A549 (cell line): ENCODE measurements around the gene SMARCA5.

ENCODE experiments used
- CHD2 ChIP-seq: fragments of 150-350 bp; IDR thresholded peaks from 2 replicates; pipeline ENCODE4 v1.6.1; 2014; ENCODE audit warnings: low read length; ENCODE audit not compliant: partially characterized antibody
- EHMT2 ChIP-seq: fragments of 200-600 bp; sonication (generic); IDR thresholded peaks from 2 replicates; pipeline ENCODE4 v1.6.1; 2016; ENCODE audit warnings: antibody characterized with exemption, low read depth, mild to moderate bottlenecking, moderate library complexity
- JUN ChIP-seq, 2 experiments: fragments of >200 bp; sonication (Bioruptor Twin); formaldehyde crosslinking; IDR thresholded peaks; 2 replicates in 1 of 2; 3 replicates in 1 of 2; pipeline ENCODE4 v1.6.1; 2016 to 2017
- KDM1A ChIP-seq: fragments of 200-600 bp; sonication (generic); IDR thresholded peaks from 2 replicates; pipeline ENCODE4 v1.6.1; 2016; ENCODE audit warnings: low read depth, mild to moderate bottlenecking
- MAZ ChIP-seq: fragments of 150-350 bp; IDR thresholded peaks from 2 replicates; pipeline ENCODE4 v1.6.1; 2014; ENCODE audit warnings: antibody characterized with exemption, low read depth, low read length, borderline replicate concordance
- PHF8 ChIP-seq: fragments of 200-600 bp; sonication (generic); IDR thresholded peaks from 2 replicates; pipeline ENCODE4 v1.6.1; 2016; ENCODE audit warnings: low read depth, mild to moderate bottlenecking, antibody characterized with exemption, moderate library complexity, borderline replicate concordance
- POLR2A ChIP-seq: IDR thresholded peaks from 2 replicates; pipeline ENCODE4 v1.6.1; 2012; ENCODE audit warnings: mild to moderate bottlenecking, low read length
- REST ChIP-seq: fragments of 200-600 bp; sonication (generic); IDR thresholded peaks from 2 replicates; pipeline ENCODE4 v1.6.1; 2016; ENCODE audit warnings: antibody characterized with exemption, mild to moderate bottlenecking, moderate library complexity
- RFX5 ChIP-seq: fragments of 450-650 bp; IDR thresholded peaks from 2 replicates; pipeline ENCODE4 v1.7.1; 2014; ENCODE audit warnings: antibody characterized with exemption, mild to moderate bottlenecking, moderate library complexity
- SREBF2 ChIP-seq: fragments of 450-650 bp; IDR thresholded peaks from 2 replicates; pipeline ENCODE4 v1.6.1; 2014; ENCODE audit warnings: mild to moderate bottlenecking, moderate library complexity
- ZFP36 ChIP-seq: fragments of 450-650 bp; IDR thresholded peaks from 2 replicates; pipeline ENCODE4 v1.6.1; 2014; ENCODE audit warnings: borderline replicate concordance; ENCODE audit not compliant: partially characterized antibody
- TF ChIP-seq, protein P1 (sequence below): fragments of >200 bp; sonication (Bioruptor Twin); formaldehyde crosslinking; IDR thresholded peaks from 3 replicates; pipeline ENCODE4 v1.5.1; 2016
- TF ChIP-seq, protein P2 (sequence below): fragments of 450-650 bp; IDR thresholded peaks from 2 replicates; pipeline ENCODE4 v1.6.1; 2014; ENCODE audit warnings: antibody characterized with exemption

GRCh38 chr4:143581331-143581946 lies 67.9 kb downstream of the SMARCA5 start:
- TF ChIP-seq, protein P1, sequence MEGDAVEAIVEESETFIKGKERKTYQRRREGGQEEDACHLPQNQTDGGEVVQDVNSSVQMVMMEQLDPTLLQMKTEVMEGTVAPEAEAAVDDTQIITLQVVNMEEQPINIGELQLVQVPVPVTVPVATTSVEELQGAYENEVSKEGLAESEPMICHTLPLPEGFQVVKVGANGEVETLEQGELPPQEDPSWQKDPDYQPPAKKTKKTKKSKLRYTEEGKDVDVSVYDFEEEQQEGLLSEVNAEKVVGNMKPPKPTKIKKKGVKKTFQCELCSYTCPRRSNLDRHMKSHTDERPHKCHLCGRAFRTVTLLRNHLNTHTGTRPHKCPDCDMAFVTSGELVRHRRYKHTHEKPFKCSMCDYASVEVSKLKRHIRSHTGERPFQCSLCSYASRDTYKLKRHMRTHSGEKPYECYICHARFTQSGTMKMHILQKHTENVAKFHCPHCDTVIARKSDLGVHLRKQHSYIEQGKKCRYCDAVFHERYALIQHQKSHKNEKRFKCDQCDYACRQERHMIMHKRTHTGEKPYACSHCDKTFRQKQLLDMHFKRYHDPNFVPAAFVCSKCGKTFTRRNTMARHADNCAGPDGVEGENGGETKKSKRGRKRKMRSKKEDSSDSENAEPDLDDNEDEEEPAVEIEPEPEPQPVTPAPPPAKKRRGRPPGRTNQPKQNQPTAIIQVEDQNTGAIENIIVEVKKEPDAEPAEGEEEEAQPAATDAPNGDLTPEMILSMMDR: no peak
- no peak for TF ChIP-seq PHF8
- no peak for TF ChIP-seq ZFP36
- TF ChIP-seq CHD2: no peak
- no peak for TF ChIP-seq SREBF2
- TF ChIP-seq, protein P2, sequence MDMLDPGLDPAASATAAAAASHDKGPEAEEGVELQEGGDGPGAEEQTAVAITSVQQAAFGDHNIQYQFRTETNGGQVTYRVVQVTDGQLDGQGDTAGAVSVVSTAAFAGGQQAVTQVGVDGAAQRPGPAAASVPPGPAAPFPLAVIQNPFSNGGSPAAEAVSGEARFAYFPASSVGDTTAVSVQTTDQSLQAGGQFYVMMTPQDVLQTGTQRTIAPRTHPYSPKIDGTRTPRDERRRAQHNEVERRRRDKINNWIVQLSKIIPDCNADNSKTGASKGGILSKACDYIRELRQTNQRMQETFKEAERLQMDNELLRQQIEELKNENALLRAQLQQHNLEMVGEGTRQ: no peak
- TF ChIP-seq MAZ: no peak
- TF ChIP-seq POLR2A: no peak
- no peak for TF ChIP-seq REST
- TF ChIP-seq RFX5: no peak
- TF ChIP-seq KDM1A: no peak
- no peak for TF ChIP-seq EHMT2
- no peak for TF ChIP-seq JUN (IDR thresholded peaks at IDR 0.05)
